H1 (cell line): Measurements from ENCODE around the gene OSTC. TPM values are rescaled to one million over a fixed set of nuclear protein-coding genes. Genes with fewer than 3 reads are reported as not detected.

Source experiments
- BRCA1 ChIP-seq: IDR thresholded peaks from 2 replicates; pipeline ENCODE4 v1.6.1; 2012; ENCODE audit warnings: low read depth, low read length, improper control_type of control experiment
- CBX8 ChIP-seq: fragments of 300-800, 300-1000 bp; sonication (generic); IDR thresholded peaks from 2 replicates; pipeline ENCODE4 v1.7.1; 2016; ENCODE audit warnings: low read depth, low read length, borderline replicate concordance
- FOSL1 ChIP-seq: IDR thresholded peaks from 2 replicates; pipeline ENCODE4 v1.6.1; 2011; ENCODE audit warnings: mild to moderate bottlenecking, low read depth, low read length, moderate library complexity; ENCODE audit not compliant: insufficient read depth
- RXRA ChIP-seq: IDR thresholded peaks from 2 replicates; pipeline ENCODE4 v1.6.1; 2011; ENCODE audit warnings: low read depth, mild to moderate bottlenecking, low read length, moderate library complexity; ENCODE audit not compliant: insufficient read depth
- SRF ChIP-seq: IDR thresholded peaks from 2 replicates; pipeline ENCODE4 v1.6.1; 2011; ENCODE audit warnings: mild to moderate bottlenecking, low read depth, low read length, moderate library complexity
- polyA plus RNA-seq, 7 experiments: library from polyadenylated mRNA; depleted of rRNA in 3 of 7; stranded (reverse) in 5 of 7; unstranded in 2 of 7; fragments of >200 nt in 5 of 7; fragments of 200-250 nt in 2 of 7; gene quantifications; 1 replicate in 5 of 7; 2 replicates in 1 of 7; 4 replicates in 1 of 7; pipeline versions ENCODE4 v1.2.1 to v1.2.3, GENCODE V29; 2011 to 2013; ENCODE audit warnings: missing spikeins in 2 of 7, mixed read lengths in 2 of 7
- total RNA-seq: library from RNA; stranded (reverse); fragmentation: NEBNext Ultra II Directional; extraction: Animal tissue kit (Norgen Biotek cat#: 25700); gene quantifications from 2 replicates; pipeline ENCODE4 v1.2.1, GENCODE V29; 2021
- TF ChIP-seq, protein P1 (sequence below): IDR thresholded peaks from 2 replicates; pipeline ENCODE4 v1.6.1; 2012; ENCODE audit warnings: inconsistent platforms

Gene OSTC
- total and polyA plus RNA-seq, 2 of the 8 experiments (the other 6 are each of a cell fraction or from before 2014, with no cell fraction given) = 165 to 176 TPM

- TF ChIP-seq FOSL1 = no peak
- TF ChIP-seq CBX8 = no peak
- TF ChIP-seq, protein P1, sequence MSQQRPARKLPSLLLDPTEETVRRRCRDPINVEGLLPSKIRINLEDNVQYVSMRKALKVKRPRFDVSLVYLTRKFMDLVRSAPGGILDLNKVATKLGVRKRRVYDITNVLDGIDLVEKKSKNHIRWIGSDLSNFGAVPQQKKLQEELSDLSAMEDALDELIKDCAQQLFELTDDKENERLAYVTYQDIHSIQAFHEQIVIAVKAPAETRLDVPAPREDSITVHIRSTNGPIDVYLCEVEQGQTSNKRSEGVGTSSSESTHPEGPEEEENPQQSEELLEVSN = no peak
- no peak for TF ChIP-seq RXRA
- no peak for TF ChIP-seq BRCA1
- TF ChIP-seq SRF = no peak
These were observed 30.9 kb upstream of the OSTC start (continued) for GRCh38 chr4:108619372-108620100.
